HPDE6-E6E7 (cell line): ENCODE data around the gene PDIA5.

Source experiments
- DNase-seq: peaks from one replicate; pipeline ENCODE4 v3.0.0; 2011; ENCODE audit warnings: missing footprints; ENCODE audit errors: extremely low spot score

PDIA5 gene

DNA sequence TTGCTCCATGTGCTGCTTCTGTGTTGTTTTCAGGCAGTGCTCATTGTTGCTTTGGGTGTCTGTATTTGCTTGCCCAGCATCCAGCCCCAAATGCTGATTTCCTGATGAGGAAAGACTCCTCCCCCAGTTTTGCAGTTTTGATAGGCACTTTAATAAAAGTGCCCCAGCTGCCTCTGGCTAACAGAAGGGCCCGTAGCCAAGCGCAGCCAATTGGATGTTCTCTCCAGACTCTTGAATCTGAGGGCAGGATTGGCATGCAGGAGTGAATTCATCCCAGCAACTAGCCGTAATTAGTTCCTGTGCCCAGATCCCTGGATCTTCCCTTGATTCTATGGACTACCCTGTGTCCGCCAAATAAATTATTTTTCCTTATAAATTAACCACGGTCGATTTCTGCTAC, 24.4 kb upstream of the PDIA5 start:
- DNase-seq, result no peak

GRCh38 chr3:123044981-123045763, 21.7 kb upstream of the PDIA5 start:
- DNase-seq, result no peak

DNA sequence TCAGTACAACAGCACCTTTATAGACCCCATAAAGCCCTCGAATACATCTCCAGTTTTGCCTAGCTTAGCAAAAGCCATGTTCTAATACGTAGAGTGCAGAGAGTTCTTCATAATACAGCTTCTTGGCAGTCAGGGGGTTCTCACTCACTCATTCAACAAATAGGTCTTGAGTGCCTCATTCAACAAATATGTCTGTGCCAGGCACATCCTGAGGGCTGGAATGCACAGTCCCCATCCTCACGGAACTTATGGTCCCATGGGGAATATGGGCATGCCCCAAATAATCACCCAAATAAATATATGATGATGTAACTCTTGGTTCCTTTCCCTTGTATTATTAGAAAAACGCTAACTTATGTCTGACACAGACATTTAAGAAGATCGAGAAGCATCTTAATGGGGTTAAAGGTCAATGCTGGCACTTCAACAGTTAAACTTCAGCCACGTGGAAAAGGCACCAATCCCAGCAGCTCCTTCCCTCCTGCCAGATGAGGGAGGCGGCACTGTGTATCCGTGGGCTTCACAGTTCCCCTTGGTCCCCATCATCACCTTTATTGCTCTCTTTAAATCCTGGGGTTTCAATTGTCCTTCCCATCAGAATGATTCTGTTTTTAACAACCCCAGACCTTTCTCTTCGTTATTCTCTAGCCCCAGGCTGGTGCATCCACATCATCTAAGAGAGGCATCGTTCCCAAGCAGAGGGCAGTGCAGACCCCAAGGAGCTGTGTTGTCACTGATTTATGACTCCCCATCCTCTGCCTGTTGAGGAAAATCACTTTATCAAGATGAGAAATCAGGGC, 20.4 kb upstream of the PDIA5 start:
- DNase-seq, result no peak

- no peak for DNase-seq
These were observed 19.8 kb upstream of the PDIA5 start for GRCh38 chr3:123047062-123047319.

DNA sequence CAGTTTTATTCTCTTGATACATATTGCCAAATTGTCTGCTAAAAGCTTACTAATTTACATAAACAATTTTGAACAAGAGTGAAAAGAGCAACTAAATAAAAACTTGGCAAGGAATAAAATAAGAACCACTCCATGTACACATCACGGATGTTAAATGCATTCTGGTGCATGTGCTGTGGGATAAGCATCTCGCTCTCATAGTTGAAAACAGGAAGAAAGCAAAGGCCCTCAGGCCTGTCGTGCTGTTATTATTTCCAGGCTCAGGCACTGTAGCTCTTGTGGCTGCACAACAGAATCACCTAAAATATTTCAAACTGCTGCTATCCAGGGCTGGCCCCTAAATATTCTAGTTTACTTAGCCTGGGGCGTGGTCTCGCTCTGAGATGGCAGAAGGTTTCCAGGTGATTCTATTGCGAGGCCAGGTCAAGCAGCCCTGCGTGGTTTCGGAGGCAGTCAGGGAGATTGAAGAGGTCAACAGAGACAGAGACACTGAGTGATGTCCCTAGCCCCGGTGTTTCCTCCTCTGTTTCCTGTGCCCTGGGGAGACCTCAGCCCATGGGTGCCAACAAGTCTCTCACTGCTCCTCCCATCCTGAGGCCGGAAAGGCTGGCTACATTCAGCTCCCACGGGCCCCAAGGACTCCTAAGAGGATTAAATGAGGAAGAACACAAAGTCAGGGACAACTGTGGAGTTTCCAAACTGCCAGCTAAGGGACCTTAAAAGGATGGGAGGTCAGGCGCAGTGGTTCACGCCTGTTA, 18.2 kb upstream of the PDIA5 start:
- no peak for DNase-seq

DNA sequence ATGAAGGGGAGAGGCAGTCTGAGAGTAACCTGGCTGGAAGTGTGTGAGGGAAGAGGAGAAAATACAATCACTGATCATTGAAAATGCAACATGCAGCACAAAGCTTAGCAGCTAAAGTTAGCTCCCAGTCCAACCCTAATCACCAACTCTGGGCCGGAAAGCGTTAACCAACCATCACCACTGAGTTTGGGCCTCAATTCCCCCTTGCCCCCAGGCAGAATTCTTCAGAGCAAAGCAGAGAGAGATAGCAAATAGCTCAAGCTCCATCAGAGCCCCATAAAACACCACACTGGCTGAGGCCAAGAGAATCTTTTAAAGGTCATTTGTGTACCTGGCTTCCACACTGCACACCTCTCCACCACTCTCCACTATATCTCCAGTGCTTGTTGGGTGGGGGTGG, 16.2 kb upstream of the PDIA5 start:
- no peak for DNase-seq

DNA sequence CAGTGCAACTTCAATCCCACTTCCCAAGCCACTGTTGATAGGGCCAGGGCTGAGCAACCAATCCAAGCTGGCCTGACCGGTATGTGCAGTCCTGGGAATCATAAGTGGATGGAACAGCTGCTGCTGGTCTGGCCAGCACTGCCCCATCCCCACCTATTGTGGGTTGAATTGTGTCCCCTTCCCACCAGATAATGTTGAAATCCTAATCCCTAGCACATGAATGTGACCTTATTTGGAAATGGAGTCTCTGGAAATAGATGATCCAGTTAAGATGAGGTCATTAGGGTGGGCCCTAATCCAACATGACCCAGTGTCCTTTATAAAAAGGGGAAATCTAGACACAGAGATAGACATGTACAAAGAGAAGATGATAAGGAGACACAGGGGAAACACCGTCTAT, 13.7 kb upstream of the PDIA5 start:
- DNase-seq, result no peak

GRCh38 chr3:123054109-123054778, 12.6 kb upstream of the PDIA5 start:
- no peak for DNase-seq

DNA sequence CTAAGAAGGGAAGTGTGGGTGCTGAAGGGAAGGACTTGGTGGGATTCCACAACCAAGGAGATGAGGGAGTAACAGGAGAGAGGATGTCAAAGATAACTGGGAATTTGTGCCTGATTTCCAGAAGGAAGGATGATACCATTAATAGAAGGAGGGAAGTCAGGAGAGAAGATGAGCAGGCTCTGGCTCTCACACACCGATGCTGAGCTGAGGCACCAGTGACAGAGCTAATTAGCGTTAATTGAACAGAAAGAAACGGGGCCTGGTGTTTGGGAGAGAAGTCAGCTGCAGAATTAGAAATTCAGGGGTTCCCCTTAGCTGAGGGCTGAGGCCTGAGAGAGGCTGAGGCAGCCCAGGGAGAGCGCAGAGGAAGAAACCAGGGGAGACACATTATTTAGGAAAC, 11.9 kb upstream of the PDIA5 start:
- DNase-seq, result no peak

DNA sequence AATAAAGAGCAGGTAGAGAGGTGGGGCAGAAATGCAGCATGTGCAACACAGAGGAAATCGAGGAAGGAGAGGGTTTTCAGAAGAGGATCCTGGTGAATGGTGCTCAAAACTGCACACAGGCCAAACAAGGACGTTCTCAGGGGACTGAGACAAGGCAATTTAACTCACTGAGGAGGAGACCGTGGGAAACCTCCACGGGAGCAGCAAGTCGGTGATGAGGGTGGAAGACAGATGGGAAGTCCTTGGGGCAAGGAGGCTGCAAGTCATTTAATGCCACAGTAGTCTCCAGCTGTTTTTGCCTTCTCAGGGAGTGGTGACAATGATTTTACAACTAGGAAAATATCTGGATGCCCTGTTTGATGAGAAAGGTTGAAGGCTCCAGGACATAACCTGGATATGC, 11.5 kb upstream of the PDIA5 start:
- DNase-seq, result no peak

DNA sequence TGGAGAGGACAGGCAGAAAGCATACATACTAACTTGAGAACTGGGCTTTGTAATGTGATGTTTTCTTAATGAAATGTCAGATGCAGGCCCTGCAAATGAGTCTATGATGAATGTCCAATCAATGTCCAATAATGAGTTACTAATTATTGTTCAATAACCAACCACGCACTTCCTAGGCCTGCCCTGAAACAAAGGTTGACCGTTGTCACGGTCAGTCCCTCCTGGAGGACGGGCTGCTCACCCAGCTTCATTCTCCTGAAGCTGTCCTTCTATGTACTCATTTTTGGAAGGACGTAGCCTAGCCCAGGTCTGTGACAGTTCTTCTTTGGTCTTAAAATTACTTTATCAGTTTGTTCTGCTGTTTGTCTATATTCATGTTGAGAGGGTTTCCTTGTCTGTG, 8.3 kb upstream of the PDIA5 start:
- no peak for DNase-seq

GRCh38 chr3:123060054-123060453, 6.8 kb upstream of the PDIA5 start:
- no peak for DNase-seq

DNA sequence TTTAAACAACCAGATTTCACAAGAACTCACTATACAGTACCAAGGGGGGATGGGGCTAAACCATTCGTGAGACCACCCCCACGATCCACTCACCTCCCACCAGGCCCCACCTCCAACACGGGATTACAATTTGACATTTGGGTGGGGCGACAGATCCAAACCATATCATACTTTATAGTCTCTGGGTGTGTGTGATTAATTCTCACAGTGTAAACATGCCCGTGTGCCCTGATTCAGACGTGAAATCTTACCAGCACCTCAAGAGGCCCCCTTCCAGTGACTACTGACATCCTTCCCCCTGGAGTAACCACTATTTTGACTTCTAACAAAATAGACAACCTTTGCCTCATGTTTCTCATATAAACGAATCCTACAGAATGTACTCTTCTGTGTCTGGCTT, 5.0 kb upstream of the PDIA5 start:
- no peak for DNase-seq

GRCh38 chr3:123063034-123063433, 3.8 kb upstream of the PDIA5 start:
- no peak for DNase-seq

- DNase-seq, result no peak
These were observed 2.3 kb upstream of the PDIA5 start for GRCh38 chr3:123064506-123064905.

- no peak for DNase-seq
These were observed 1.9 kb upstream of the PDIA5 start for GRCh38 chr3:123064914-123065313.

- no peak for DNase-seq
These were observed 278 bp upstream of the PDIA5 start for GRCh38 chr3:123066599-123066895.

DNA sequence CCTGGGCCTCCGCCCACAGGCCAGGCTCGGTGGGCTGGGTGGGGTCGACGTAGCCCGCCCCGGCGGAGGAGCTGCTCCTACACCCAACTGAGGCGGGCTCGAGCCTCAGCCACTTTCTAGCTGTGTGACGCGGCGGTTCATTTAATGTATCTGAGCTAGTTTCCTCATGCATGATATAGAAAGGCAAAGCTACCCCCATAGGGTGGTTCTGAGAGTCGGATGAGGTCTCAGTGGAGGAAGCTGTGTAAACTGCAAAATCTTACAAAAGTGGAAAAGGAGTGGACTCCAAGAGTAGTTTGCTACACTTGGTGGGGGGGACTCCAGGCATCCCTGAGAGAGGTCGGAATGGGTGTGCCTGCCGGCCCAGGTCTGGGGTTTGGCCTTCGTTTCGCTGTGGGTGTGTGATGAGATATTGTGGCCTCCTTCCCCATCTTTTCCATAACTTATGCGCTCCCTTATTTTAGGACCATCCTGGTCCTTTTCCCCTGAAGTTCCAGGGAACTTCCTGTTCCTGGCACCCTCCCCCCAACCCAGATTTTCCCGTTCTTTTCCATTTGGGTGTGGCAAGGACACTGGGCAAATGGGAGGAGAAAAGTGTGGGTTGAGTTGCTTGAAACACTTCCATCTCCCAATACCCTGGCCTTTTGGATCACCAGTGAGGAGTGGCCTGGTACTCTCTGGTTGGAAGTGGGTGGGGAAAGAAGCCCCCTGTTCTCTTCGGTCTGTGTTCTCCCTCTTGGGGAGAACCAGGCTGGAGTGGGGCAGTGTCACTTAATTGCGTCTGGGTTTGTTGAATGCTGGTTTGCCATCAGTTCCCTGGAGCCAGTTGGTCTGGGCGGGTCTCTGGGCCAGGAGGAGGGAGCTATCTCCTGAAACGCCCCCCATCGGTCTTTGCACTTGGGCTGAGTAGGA, 1.1 kb downstream of the PDIA5 start:
- no peak for DNase-seq

- no peak for DNase-seq
These were observed 2.0 kb downstream of the PDIA5 start for GRCh38 chr3:123068601-123069381.

DNA sequence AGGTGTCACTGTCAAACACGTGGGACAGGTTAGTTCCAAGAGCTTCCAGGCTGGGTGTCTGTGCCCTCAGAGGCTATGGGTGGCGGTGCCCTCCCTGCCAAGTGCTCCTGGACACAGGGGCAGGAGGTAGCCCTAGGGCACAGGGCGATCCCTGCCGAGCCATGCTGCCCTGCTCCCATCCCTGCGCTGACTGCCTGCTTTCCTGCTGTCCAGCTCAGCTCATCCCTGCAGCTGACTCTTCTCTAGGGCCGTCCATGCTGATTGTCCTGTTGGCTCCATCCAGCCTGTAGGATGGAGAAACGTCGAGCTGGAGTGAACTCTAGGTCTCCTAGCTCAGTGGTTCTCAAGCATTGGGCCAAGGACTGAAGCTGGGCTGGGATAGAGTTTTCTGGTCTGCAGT, 3.7 kb downstream of the PDIA5 start:
- DNase-seq, result no peak

GRCh38 chr3:123071146-123071545, 4.3 kb downstream of the PDIA5 start:
- DNase-seq, result no peak
